Fibroblast of skin of abdomen (primary cell): Measurements from ENCODE around the gene ZNF766.
"Not testable (repeated sequence)": the region's sequence is repeated elsewhere in the genome, so short reads cannot be mapped to it uniquely, and the experiment has no call there.

Experiments used
- DNase-seq: peaks from one replicate; pipeline ENCODE4 v3.0.0-alpha.2; 2013

ZNF766 gene

GRCh38 chr19:52277471-52277870 is 8.1 kb downstream of the ZNF766 start:
- no peak for DNase-seq

- no peak for DNase-seq
Measured at GRCh38 chr19:52286256-52286655, 16.9 kb downstream of the ZNF766 start.

- no peak for DNase-seq
Measured at GRCh38 chr19:52291781-52292180, 22.4 kb downstream of the ZNF766 start.

- DNase-seq, result not testable (repeated sequence)
Measured at GRCh38 chr19:52292946-52293345, 23.6 kb downstream of the ZNF766 start.

GRCh38 chr19:52296400-52296772 is 27.0 kb downstream of the ZNF766 start:
- DNase-seq, result no peak

GRCh38 chr19:52296773-52297600 is 27.6 kb downstream of the ZNF766 start, which contains the start of gene ZNF480:
TSS of gene ZNF480 (plus strand) at chr19:52297169. CDS start at chr19:52300413, 3,244 bp downstream.
- DNase-seq, result peak; percentile 79

GRCh38 chr19:52297601-52298364 is 28.4 kb downstream of the ZNF766 start:
- DNase-seq, result no peak

GRCh38 chr19:52307275-52307674 is 37.9 kb downstream of the ZNF766 start:
- DNase-seq, result peak; percentile 13

GRCh38 chr19:52322429-52322828 is 53.0 kb downstream of the ZNF766 start:
- DNase-seq, result no peak

- no peak for DNase-seq
Measured at GRCh38 chr19:52331757-52332156, 62.4 kb downstream of the ZNF766 start.

- DNase-seq, result no peak
Measured at GRCh38 chr19:52335768-52336116, 66.4 kb downstream of the ZNF766 start.

- DNase-seq, result peak; percentile 85
Measured at GRCh38 chr19:52336117-52336790, 66.9 kb downstream of the ZNF766 start, which contains the start of gene ZNF610. TSS of gene ZNF610 (plus strand) at chr19:52336243. CDS start at chr19:52349173, 12,930 bp downstream.

GRCh38 chr19:52336791-52337381 is 67.5 kb downstream of the ZNF766 start:
- DNase-seq, result no peak

- DNase-seq, result not testable (repeated sequence)
Measured at GRCh38 chr19:52339022-52339421, 69.6 kb downstream of the ZNF766 start.

- no peak for DNase-seq
Measured at GRCh38 chr19:52343548-52343947, 74.2 kb downstream of the ZNF766 start.

GRCh38 chr19:52345162-52345561 is 75.8 kb downstream of the ZNF766 start:
- no peak for DNase-seq
